H1 (cell line): Measurements from ENCODE around the gene OGG1. TPM values are rescaled to one million over a fixed set of nuclear protein-coding genes. Genes with fewer than 3 reads are reported as not detected.

Experiments
- CTBP2 ChIP-seq: IDR thresholded peaks from 2 replicates; pipeline ENCODE4 v1.7.0; 2011; ENCODE audit warnings: borderline replicate concordance, mild to moderate bottlenecking, moderate library complexity, mixed read lengths, low read length; ENCODE audit not compliant: insufficient read depth, insufficient read length
- POLR2A ChIP-seq, 2 experiments: IDR thresholded peaks; 1 replicate in 1 of 2; 2 replicates in 1 of 2; pipeline ENCODE4 v1.6.1; 2011; ENCODE audit warnings: low read depth in 2 of 2, low read length in 2 of 2, mild to moderate bottlenecking in 2 of 2; ENCODE audit errors: control extremely low read depth in 1 of 2
- polyA plus RNA-seq, 7 experiments: library from polyadenylated mRNA; depleted of rRNA in 3 of 7; stranded (reverse) in 5 of 7; unstranded in 2 of 7; fragments of >200 nt in 5 of 7; fragments of 200-250 nt in 2 of 7; gene quantifications; 1 replicate in 5 of 7; 2 replicates in 1 of 7; 4 replicates in 1 of 7; pipeline versions ENCODE4 v1.2.1 to v1.2.3, GENCODE V29; 2011 to 2013; ENCODE audit warnings: missing spikeins in 2 of 7, mixed read lengths in 2 of 7
- total RNA-seq: library from RNA; stranded (reverse); fragmentation: NEBNext Ultra II Directional; extraction: Animal tissue kit (Norgen Biotek cat#: 25700); gene quantifications from 2 replicates; pipeline ENCODE4 v1.2.1, GENCODE V29; 2021
- TF ChIP-seq, protein P1 (sequence below), 3 experiments: IDR thresholded peaks; 1 replicate in 2 of 3; 2 replicates in 1 of 3; pipeline versions ENCODE4 v1.5.1 to v1.6.1; 2011; ENCODE audit warnings: low read length in 3 of 3, mild to moderate bottlenecking in 3 of 3, inconsistent platforms in 2 of 3, low read depth in 1 of 3, moderate library complexity in 1 of 3; ENCODE audit not compliant: insufficient read depth in 1 of 3; ENCODE audit errors: control extremely low read depth in 1 of 3

OGG1 gene
- total and polyA plus RNA-seq, 2 of the 8 experiments (the other 6 are each of a cell fraction or from before 2014, with no cell fraction given) = 29.6 to 46.8 TPM

DNA sequence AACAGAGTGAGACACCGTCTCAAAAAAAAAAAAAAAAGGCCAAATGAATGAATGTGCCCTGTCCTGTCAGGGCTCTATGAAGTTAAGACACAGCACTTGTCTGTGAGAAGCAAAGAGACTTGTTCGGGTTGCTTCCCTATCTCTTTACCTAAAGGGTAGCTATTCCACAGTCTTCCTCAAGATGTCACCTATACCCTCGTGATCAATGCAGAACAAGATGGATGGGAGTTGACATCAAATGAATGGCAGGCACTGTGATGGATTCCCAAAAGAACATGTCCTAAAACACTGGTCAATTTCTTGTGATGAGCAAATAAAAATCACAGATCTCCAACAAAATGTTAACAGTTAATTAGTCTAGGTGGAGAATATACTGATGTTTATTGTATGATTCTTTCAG, 33.0 kb downstream of the OGG1 start (continued):
- TF ChIP-seq, protein P1, sequence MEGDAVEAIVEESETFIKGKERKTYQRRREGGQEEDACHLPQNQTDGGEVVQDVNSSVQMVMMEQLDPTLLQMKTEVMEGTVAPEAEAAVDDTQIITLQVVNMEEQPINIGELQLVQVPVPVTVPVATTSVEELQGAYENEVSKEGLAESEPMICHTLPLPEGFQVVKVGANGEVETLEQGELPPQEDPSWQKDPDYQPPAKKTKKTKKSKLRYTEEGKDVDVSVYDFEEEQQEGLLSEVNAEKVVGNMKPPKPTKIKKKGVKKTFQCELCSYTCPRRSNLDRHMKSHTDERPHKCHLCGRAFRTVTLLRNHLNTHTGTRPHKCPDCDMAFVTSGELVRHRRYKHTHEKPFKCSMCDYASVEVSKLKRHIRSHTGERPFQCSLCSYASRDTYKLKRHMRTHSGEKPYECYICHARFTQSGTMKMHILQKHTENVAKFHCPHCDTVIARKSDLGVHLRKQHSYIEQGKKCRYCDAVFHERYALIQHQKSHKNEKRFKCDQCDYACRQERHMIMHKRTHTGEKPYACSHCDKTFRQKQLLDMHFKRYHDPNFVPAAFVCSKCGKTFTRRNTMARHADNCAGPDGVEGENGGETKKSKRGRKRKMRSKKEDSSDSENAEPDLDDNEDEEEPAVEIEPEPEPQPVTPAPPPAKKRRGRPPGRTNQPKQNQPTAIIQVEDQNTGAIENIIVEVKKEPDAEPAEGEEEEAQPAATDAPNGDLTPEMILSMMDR (IDR thresholded peaks at IDR 0.05; ENCODE audit: control extremely low read depth in 1 of 3, insufficient read depth in 1 of 3, low read depth in 1 of 3, low read length in 3 of 3) = peak in 1 of 3 experiments; percentile 43; a peak in 2 of 4 replicates
- TF ChIP-seq POLR2A (IDR thresholded peaks at IDR 0.05; ENCODE audit: control extremely low read depth in 1 of 2, low read depth in 2 of 2, low read length in 2 of 2) (no peak), CTBP2 (no peak)
